ENCODE results near the gene CLCN3.
A peak's percentile ranks its signal among the peaks of the same experiment; 100 is the strongest.

The CLCN3 gene

DNA sequence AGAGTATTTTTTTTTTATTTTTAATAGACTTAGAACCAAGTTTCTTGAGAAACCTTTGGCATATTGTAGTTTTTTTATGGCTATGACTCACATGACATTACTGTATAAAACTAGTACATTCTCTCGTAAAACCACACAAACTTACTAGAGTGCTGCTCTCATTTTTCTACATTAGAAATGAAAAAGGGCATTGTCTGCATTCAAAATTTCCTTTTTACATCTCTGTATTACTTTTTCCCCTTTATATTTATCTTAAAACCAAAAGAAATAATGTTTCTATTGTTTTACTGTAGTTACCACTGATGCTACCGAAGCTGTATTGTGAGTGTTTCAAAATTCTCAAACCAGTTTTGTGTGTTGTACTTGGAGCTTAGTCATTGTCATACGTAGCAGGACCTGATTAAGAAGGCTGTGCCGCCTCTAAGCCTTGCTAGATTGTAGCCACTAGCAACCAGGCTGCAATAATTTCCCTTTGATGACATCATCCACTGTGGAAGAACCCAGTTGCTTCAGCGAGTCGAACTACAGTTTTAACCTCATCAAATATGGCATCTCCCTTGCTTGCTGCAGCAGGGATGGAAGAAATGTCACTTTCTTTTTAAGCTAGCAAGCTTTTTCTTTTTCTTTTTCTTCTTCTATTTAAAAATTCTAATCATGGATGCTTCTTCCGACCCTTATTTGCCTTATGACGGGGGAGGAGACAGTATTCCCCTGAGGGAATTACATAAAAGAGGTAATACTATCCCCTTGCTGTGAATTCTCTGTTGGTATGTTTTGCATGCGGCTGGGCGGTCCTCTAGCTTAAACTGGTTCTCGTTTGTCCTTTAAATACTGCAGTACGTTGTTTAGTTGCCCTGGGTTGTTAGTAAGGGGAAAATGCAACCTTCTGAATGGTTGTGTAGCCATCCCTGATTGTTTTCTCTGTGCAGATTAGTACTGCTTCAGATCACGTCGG is 39.6 kb downstream of the CLCN3 start:
- H3K4me1 ChIP-seq (ENCODE audit: insufficient read depth, low read length): peaks cover 11% of the 10 kb centered on the region; the same call in 1 of the 2 replicates
- peak overlapping the region; percentile 84 for H3K9ac ChIP-seq (ENCODE audit: low read depth, low read length)

DNA sequence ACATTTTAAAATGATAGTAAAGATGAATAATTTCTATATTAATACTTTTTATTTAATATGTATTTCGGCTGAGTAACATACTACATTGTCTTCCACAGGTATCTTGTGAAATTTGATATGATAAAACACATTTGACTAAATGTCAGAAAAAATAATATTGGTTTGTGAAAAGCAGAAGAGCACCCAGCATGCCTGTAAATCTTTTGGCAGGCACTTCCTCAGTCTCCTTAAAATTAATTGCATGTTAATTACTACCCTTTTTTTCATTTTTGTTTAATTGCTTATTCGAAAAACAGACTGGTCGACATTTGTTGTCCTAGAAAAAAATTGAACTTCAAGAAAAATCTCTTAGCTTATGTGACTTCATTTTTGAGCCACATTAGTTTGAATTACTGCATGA is 40.6 kb downstream of the CLCN3 start:
- Histone ChIP-seq H3K27ac (ENCODE audit: low read length) (no peak overlapping the region), H3K9ac (ENCODE audit: low read depth, low read length) (peak overlapping the region; percentile 84), H3K27me3 (ENCODE audit: insufficient read depth, low read length) (no peaks in the 10 kb centered on the region), H3K9me3 (ENCODE audit: insufficient read depth, low read depth, low read length) (no peaks in the 10 kb centered on the region; the same call in 1 of the 2 replicates), H3K4me3 (ENCODE audit: low read length) (peak overlapping the region; percentile 66), H3K36me3 (ENCODE audit: insufficient read depth, low read depth, low read length) (0 out of 2 replicates have a peak, but pooled peaks cover 5% of the 10 kb centered on the region), H3K4me1 (ENCODE audit: insufficient read depth, low read length) (peaks cover 11% of the 10 kb centered on the region; the same call in 1 of the 2 replicates)

More for the DNA sequence above, 39.6 kb downstream of the CLCN3 start:
- no peaks in the 10 kb centered on the region for H3K9me3 ChIP-seq (ENCODE audit: insufficient read depth, low read depth, low read length)
- H3K27ac ChIP-seq (ENCODE audit: low read length): peak overlapping the region; percentile 91
- H3K36me3 ChIP-seq (ENCODE audit: insufficient read depth, low read depth, low read length): no peaks in the 10 kb centered on the region
- peak overlapping the region; percentile 66 for H3K4me3 ChIP-seq (ENCODE audit: low read length)
- no peaks in the 10 kb centered on the region for H3K27me3 ChIP-seq (ENCODE audit: insufficient read depth, low read length)

DNA sequence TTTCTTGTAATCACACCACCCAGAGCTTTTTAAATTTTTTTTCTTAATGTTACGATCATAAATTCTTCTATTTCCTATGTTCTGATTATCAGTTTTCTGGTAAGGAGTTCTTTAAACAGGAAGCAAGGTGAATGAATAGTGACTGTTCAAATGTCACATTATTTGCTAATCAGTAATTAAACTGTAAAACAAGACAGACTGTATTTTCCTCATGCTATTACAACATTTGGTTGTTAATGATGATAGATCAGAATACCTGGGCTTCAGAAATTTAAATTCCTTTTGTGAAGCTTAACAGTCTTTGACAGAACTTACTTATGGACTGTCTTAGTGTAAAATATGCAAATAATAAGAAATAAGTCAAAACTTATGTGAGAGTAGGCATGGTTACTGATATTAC is 41.4 kb downstream of the CLCN3 start:
- Histone ChIP-seq H3K4me3 (ENCODE audit: low read length) (no peak overlapping the region), H3K9me3 (ENCODE audit: insufficient read depth, low read depth, low read length) (peaks cover 7% of the 10 kb centered on the region; the same call in 1 of the 2 replicates), H3K9ac (ENCODE audit: low read depth, low read length) (no peak overlapping the region), H3K36me3 (ENCODE audit: insufficient read depth, low read depth, low read length) (peaks cover 9% of the 10 kb centered on the region; the same call in 1 of the 2 replicates), H3K4me1 (ENCODE audit: insufficient read depth, low read length) (peaks cover 11% of the 10 kb centered on the region; the same call in 1 of the 2 replicates), H3K27me3 (ENCODE audit: insufficient read depth, low read length) (no peaks in the 10 kb centered on the region), H3K27ac (ENCODE audit: low read length) (no peak overlapping the region)

DNA sequence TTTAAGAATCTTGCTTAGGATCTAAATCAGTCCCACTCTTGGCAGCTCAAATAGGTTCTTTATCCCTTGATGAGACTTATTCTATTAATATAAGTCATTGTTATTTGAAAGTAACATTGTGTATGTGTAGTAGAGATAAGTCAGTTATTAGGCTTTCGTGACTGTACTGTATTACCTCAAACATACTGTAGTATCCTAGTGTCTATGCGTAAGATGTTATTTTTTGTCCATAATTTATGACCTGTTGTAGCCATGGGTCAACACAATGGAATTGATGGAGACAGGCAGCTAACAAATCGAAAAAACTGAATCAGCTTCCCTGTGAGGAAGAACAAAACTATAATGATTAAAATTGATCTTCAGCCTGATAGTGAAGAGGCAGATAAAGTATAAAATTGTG is 41.8 kb downstream of the CLCN3 start:
- Histone ChIP-seq H3K36me3 (ENCODE audit: insufficient read depth, low read depth, low read length) (peaks cover 9% of the 10 kb centered on the region; the same call in 1 of the 2 replicates), H3K4me1 (ENCODE audit: insufficient read depth, low read length) (peaks cover 11% of the 10 kb centered on the region; the same call in 1 of the 2 replicates), H3K9ac (ENCODE audit: low read depth, low read length) (no peak overlapping the region), H3K9me3 (ENCODE audit: insufficient read depth, low read depth, low read length) (peaks cover 11% of the 10 kb centered on the region; the same call in 1 of the 2 replicates), H3K4me3 (ENCODE audit: low read length) (no peak overlapping the region), H3K27ac (ENCODE audit: low read length) (no peak overlapping the region), H3K27me3 (ENCODE audit: insufficient read depth, low read length) (no peaks in the 10 kb centered on the region)

DNA sequence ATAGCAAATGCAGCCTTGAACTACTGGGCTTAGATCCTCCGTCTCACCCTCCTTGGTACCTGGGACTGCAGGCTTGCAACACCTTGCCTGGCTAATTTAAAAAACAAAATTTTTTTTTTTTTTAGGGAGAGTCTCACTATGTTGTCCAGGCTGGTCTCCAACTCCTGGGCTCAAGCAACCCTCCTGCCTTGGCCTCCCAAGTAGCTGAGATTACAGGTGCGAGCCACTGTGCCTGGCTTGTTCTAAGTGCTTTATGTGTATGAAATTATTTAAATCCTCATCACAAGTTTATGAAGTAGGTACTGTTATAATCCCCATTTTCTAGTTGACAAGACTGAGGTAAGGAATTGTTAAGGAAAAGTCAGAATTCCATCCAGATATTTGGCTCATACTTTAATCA is 43.0 kb downstream of the CLCN3 start:
- Histone ChIP-seq H3K9me3 (ENCODE audit: insufficient read depth, low read depth, low read length) (peaks cover 11% of the 10 kb centered on the region; the same call in 1 of the 2 replicates), H3K27ac (ENCODE audit: low read length) (no peak overlapping the region), H3K4me3 (ENCODE audit: low read length) (no peak overlapping the region), H3K27me3 (ENCODE audit: insufficient read depth, low read length) (no peaks in the 10 kb centered on the region), H3K4me1 (ENCODE audit: insufficient read depth, low read length) (peaks cover 11% of the 10 kb centered on the region; the same call in 1 of the 2 replicates), H3K9ac (ENCODE audit: low read depth, low read length) (no peak overlapping the region), H3K36me3 (ENCODE audit: insufficient read depth, low read depth, low read length) (peaks cover 9% of the 10 kb centered on the region; the same call in 1 of the 2 replicates)

DNA sequence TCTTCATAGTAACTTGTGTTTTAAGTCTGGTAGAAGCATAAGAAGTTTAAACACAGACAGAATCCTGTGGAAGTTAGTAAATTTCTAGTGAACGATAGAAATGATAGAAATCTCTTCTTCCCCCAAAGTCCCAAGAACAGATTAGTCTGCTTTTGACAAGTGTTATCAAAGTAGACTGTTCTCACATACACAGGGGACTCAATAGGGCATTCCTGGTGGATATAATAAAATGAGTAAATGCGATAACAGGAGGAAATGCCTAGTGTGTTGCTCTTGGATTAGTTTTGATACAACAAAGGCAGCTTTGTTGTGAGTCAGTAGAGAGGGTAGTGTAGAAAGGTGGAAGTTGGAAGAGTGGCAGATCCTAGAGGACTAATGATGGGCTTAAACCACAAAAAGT is 43.5 kb downstream of the CLCN3 start:
- Histone ChIP-seq H3K9me3 (ENCODE audit: insufficient read depth, low read depth, low read length) (peaks cover 11% of the 10 kb centered on the region; the same call in 1 of the 2 replicates), H3K36me3 (ENCODE audit: insufficient read depth, low read depth, low read length) (peaks cover 9% of the 10 kb centered on the region; the same call in 1 of the 2 replicates), H3K4me3 (ENCODE audit: low read length) (no peak overlapping the region), H3K27me3 (ENCODE audit: insufficient read depth, low read length) (no peaks in the 10 kb centered on the region), H3K9ac (ENCODE audit: low read depth, low read length) (no peak overlapping the region), H3K4me1 (ENCODE audit: insufficient read depth, low read length) (peaks cover 11% of the 10 kb centered on the region; the same call in 1 of the 2 replicates), H3K27ac (ENCODE audit: low read length) (no peak overlapping the region)

DNA sequence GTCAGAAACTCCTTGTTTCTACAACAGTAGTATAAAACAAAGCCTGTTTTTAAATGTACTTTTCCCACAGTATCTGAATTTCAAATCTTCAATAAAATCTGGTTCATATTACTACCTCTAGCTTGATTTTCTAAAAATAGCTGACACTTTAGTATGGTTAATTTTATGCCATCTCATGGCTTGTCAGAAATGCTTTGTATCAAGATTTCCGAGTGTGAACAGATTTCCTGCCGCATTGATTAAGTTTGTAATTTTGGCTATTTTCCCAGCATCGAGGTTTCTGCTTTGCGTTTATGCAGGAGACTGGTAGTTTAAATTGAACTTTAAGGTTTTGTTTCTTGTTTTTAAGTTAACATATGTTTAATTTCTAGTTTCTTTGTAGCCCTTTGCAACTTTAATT is 44.2 kb downstream of the CLCN3 start:
- H3K9ac ChIP-seq (ENCODE audit: low read depth, low read length): no peak overlapping the region
- H3K27ac ChIP-seq (ENCODE audit: low read length): no peak overlapping the region

DNA sequence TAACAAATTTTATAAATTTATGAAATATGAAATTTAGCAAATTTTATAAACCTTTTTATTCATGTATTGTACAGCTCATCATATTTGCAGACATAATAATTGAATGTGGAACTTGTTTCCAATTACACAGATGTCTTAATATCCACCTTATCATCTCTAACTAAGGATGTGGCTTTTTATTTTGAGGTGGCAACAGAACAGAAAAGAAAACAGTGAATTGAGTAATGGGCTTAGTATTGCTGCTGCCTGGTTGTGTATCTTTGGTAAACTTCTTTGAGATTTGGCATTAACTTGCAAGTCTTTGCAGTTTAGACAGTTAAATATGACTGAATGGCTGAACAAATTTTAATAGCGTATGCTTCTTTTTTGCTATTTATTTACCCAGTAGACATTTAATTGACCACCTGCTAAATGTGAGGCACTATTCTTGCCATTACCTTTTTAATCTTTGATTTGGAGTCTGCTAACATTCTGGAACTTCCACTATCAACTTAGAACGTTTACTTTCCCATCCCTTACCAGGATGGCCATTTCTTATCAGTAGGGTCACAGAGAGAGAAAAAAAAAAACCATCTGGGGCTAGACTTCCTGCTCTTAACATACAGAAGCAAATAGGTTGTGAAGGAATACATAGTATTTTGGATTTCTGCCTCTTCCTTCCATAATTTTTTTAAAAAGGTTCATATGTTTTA is 44.8 kb downstream of the CLCN3 start:
- no peaks in the 10 kb centered on the region for H3K4me1 ChIP-seq (ENCODE audit: insufficient read depth, low read length)
- no peak overlapping the region for H3K4me3 ChIP-seq (ENCODE audit: low read length)
- H3K36me3 ChIP-seq (ENCODE audit: insufficient read depth, low read depth, low read length): peaks cover 9% of the 10 kb centered on the region; the same call in 1 of the 2 replicates
- H3K27ac ChIP-seq (ENCODE audit: low read length): no peak overlapping the region
- no peaks in the 10 kb centered on the region for H3K27me3 ChIP-seq (ENCODE audit: insufficient read depth, low read length)
- H3K9ac ChIP-seq (ENCODE audit: low read depth, low read length): no peak overlapping the region
- peaks cover 11% of the 10 kb centered on the region; the same call in 1 of the 2 replicates for H3K9me3 ChIP-seq (ENCODE audit: insufficient read depth, low read depth, low read length)

More for the DNA sequence above, 44.2 kb downstream of the CLCN3 start:
- Histone ChIP-seq H3K4me3 (ENCODE audit: low read length) (no peak overlapping the region), H3K36me3 (ENCODE audit: insufficient read depth, low read depth, low read length) (peaks cover 9% of the 10 kb centered on the region; the same call in 1 of the 2 replicates), H3K4me1 (ENCODE audit: insufficient read depth, low read length) (peaks cover 3% of the 10 kb centered on the region; the same call in 1 of the 2 replicates), H3K27me3 (ENCODE audit: insufficient read depth, low read length) (no peaks in the 10 kb centered on the region), H3K9me3 (ENCODE audit: insufficient read depth, low read depth, low read length) (peaks cover 11% of the 10 kb centered on the region; the same call in 1 of the 2 replicates)

DNA sequence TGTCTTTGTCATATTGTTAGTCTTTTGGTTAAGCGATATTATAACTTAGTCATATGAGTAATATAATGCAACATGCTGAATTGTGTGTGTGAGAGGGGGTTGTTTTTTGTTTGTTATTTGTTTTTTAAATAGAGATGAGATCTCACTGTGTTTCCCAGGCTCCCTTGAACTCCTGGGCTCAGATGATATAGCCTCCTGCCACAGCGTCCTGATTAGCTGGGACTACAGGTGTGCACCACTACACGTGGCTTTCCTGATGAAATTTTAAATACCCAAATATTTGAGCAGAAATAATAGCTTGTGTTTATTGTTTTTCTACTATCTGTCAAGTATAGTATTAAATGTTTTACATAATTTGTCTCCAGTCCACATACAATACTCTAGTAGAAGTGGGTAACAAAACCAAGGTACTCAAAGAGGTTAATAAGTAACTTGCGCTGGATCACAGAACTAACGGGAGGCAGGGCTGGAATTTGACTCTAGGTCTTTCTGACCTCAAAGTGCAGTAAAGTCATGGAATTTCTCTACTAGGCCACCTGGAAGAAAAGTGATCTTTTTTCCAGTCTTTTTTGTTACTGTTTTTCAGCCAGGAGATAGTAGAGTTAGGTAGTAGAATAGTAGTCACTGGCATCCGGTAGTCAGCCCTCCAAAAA is 47.8 kb downstream of the CLCN3 start:
- Histone ChIP-seq H3K36me3 (ENCODE audit: insufficient read depth, low read depth, low read length) (peaks cover 9% of the 10 kb centered on the region; the same call in 1 of the 2 replicates), H3K9ac (ENCODE audit: low read depth, low read length) (no peak overlapping the region), H3K9me3 (ENCODE audit: insufficient read depth, low read depth, low read length) (peaks cover 11% of the 10 kb centered on the region; the same call in 1 of the 2 replicates), H3K27ac (ENCODE audit: low read length) (no peak overlapping the region), H3K27me3 (ENCODE audit: insufficient read depth, low read length) (no peaks in the 10 kb centered on the region), H3K4me1 (ENCODE audit: insufficient read depth, low read length) (no peaks in the 10 kb centered on the region), H3K4me3 (ENCODE audit: low read length) (no peak overlapping the region)

DNA sequence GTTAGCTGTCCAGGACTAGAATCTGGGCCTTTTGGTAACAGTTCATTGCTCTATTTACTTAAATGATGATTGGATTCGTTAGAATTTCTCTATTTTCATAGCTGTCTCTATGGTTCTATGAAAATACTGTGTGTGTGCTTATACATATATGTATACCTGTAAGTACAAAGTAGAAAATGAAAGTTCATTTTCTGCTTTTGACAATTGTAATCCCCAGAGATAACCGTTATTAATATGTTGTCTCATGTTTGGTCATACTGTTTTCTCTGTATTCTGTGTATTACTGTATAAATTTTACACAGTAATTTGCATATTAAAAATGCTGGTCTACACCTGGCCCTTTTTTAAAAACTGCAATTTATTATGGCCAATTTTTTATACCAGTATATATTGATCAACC is 55.4 kb downstream of the CLCN3 start:
- Histone ChIP-seq H3K4me1 (ENCODE audit: insufficient read depth, low read length) (no peaks in the 10 kb centered on the region), H3K9ac (ENCODE audit: low read depth, low read length) (no peak overlapping the region), H3K36me3 (ENCODE audit: insufficient read depth, low read depth, low read length) (0 out of 2 replicates have a peak, but pooled peaks cover 4% of the 10 kb centered on the region), H3K27ac (ENCODE audit: low read length) (no peak overlapping the region), H3K27me3 (ENCODE audit: insufficient read depth, low read length) (no peaks in the 10 kb centered on the region), H3K9me3 (ENCODE audit: insufficient read depth, low read depth, low read length) (no peaks in the 10 kb centered on the region), H3K4me3 (ENCODE audit: low read length) (no peak overlapping the region)

Measured in iPS-20b (cell line).